ENCODE measurements around the gene C19orf38. TPM values are rescaled to one million over a fixed set of nuclear protein-coding genes. Genes with fewer than 3 reads are reported as not detected.
"Not testable (repeated sequence)": the region's sequence is repeated elsewhere in the genome, so short reads cannot be mapped to it uniquely, and the experiment has no call there.

C19orf38 gene
- total and polyA plus RNA-seq, 4 donors: 0.90 to 2.0 (median 1.6) TPM

GRCh38 chr19:10868872-10869547 lies 20.8 kb downstream of the C19orf38 start:
- no peaks in the 10 kb centered on the region for H3K27me3 ChIP-seq (ENCODE audit: control insufficient read depth in 1 of 2, insufficient read depth in 2 of 2, low read length in 1 of 2)
- no peaks in the 10 kb centered on the region for H3K36me3 ChIP-seq (ENCODE audit: control insufficient read depth in 1 of 2, insufficient read depth in 2 of 2, low read length in 1 of 2)
- 93 to 96% methylated on average over 10 of the region's 10 CpGs for WGBS, 2 donors
- no peak overlapping the region for H3K27ac ChIP-seq (ENCODE audit: low read depth in 1 of 2, low read length in 2 of 2)
- H3K4me3 ChIP-seq (ENCODE audit: low read length in 2 of 2): no peak overlapping the region
- H3K4me1 ChIP-seq (ENCODE audit: control insufficient read depth in 1 of 2, insufficient read depth in 2 of 2, low read length in 2 of 2): no peaks in the 10 kb centered on the region
- H3K9me3 ChIP-seq (ENCODE audit: control insufficient read depth, low read length): no peaks in the 10 kb centered on the region
- ATAC-seq (ENCODE audit: low FRiP score): no peak
- intact Hi-C loops (cut with DNase I): no loop called here
- DNase-seq: no peak

DNA sequence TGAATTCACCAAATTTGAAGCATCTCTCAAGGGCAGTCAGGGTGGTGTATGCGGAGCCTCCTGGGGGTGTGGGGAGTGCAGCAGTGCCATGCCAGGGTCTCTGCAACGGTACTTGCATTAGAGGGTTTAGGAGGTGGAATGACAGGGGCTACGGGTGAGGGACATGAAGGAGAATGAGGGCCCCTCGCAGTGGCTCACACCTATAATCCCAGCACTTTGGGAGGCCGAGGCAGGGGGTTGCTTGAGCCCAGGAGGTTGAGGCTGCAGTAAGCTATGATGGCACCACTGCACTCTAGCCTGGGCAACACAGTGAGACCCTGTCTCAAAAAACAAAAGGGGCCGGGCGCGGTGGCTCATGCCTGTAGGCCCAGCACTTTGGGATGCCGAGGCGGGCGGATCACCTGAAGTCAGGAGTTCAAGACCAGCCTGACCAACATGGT lies 21.7 kb downstream of the C19orf38 start:
- not testable (repeated sequence) for H3K4me3 ChIP-seq (ENCODE audit: low read length in 2 of 2); H3K27ac ChIP-seq (ENCODE audit: low read depth in 1 of 2, low read length in 2 of 2); H3K36me3 ChIP-seq (ENCODE audit: control insufficient read depth in 1 of 2, insufficient read depth in 2 of 2, low read length in 1 of 2); H3K27me3 ChIP-seq (ENCODE audit: control insufficient read depth in 1 of 2, insufficient read depth in 2 of 2, low read length in 1 of 2); H3K4me1 ChIP-seq (ENCODE audit: control insufficient read depth in 1 of 2, insufficient read depth in 2 of 2, low read length in 2 of 2); H3K9me3 ChIP-seq (ENCODE audit: control insufficient read depth, low read length); ATAC-seq (ENCODE audit: low FRiP score)
- peak in 1 of 2 donors; percentile 69 for DNase-seq
- intact Hi-C loops (cut with DNase I): loop anchor here (2.0 to 10.0 kb wide), 2 partner anchors 33 to 55 kb away; partner anchors contain the start of genes TIMM29 (in 1 of the 2), TMED1 (in 1 of the 2) and YIPF2 (in 1 of the 2)
- 93 to 94% methylated on average over 11 of the region's 11 CpGs for WGBS, 2 donors

GRCh38 chr19:10870501-10870954 lies 22.3 kb downstream of the C19orf38 start:
- no peaks in the 10 kb centered on the region for H3K9me3 ChIP-seq (ENCODE audit: control insufficient read depth, low read length)
- WGBS, 2 donors: 0 to 1% methylated on average over 19 to 22 of the region's 22 CpGs
- no peaks in the 10 kb centered on the region for H3K36me3 ChIP-seq (ENCODE audit: control insufficient read depth in 1 of 2, insufficient read depth in 2 of 2, low read length in 1 of 2)
- DNase-seq (no peak), ATAC-seq (ENCODE audit: low FRiP score) (peak; percentile 15)
- H3K4me3 ChIP-seq (ENCODE audit: low read length in 2 of 2): peak overlapping the region in 1 of 2 donors; percentile 33
- H3K27me3 ChIP-seq (ENCODE audit: control insufficient read depth in 1 of 2, insufficient read depth in 2 of 2, low read length in 1 of 2): no peaks in the 10 kb centered on the region
- H3K27ac ChIP-seq (ENCODE audit: low read depth in 1 of 2, low read length in 2 of 2): peak overlapping the region in 1 of 2 donors; percentile 67
- H3K4me1 ChIP-seq (ENCODE audit: control insufficient read depth in 1 of 2, insufficient read depth in 2 of 2, low read length in 2 of 2): no peaks in the 10 kb centered on the region
- intact Hi-C loops (cut with DNase I): loop anchor here (2.0 to 10.0 kb wide), 2 partner anchors 34 to 54 kb away; partner anchors contain the start of genes TIMM29 (in 1 of the 2), TMED1 (in 1 of the 2) and YIPF2 (in 1 of the 2)

DNA sequence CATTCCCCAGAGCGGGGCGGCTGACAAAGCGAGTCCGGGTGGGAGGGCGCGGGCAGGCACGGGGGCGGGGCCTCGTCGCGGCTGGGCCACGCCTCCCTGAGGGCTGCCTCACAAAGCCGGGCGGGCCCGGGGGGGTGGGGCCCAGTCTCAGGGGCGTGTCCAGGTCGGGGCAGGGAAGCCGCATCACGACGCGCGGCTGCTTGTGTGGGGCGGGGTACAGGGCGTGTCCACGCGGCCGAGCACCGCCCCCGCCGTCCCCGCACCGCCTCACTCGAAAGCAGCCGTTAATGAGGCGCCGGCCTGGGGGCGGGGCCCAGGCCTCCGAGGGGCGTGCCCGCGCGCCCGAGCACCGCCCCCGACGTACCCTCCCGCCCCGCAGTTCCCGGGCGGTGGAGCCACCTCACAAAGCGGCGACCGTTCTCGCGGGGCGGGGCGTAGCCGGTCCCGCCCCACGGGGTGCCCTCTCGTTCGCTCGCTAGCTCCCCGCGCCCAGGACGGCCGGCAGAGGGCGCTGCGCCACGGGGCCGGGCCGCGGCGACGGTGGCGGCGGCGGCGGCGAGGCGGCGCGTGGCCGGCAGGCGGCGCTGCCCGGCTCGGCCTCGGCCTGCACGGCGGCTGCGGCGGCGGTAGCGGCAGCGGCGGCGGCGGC lies 22.9 kb downstream of the C19orf38 start, which contains the start of gene CARM1:
TSS of gene CARM1 (plus strand) at position 599 of the 649 bp plus-strand sequence. CDS start 150 bp downstream, outside the sequence.
- peak; percentile 99 to 100 for DNase-seq
- H3K9me3 ChIP-seq (ENCODE audit: control insufficient read depth, low read length): no peaks in the 10 kb centered on the region
- no peaks in the 10 kb centered on the region for H3K4me1 ChIP-seq (ENCODE audit: control insufficient read depth in 1 of 2, insufficient read depth in 2 of 2, low read length in 2 of 2)
- peak within 1 kb of the TSS; percentile 69 to 97 for H3K4me3 ChIP-seq (ENCODE audit: low read length in 2 of 2)
- peak; percentile 98 for ATAC-seq (ENCODE audit: low FRiP score)
- no peaks in the 10 kb centered on the region for H3K36me3 ChIP-seq (ENCODE audit: control insufficient read depth in 1 of 2, insufficient read depth in 2 of 2, low read length in 1 of 2)
- intact Hi-C loops (cut with DNase I): loop anchor here (2.0 to 10.0 kb wide), 2 partner anchors 34 to 54 kb away; partner anchors contain the start of genes TIMM29 (in 1 of the 2), TMED1 (in 1 of the 2) and YIPF2 (in 1 of the 2)
- peak within 1 kb of the TSS in 1 of 2 donors; percentile 67 for H3K27ac ChIP-seq (ENCODE audit: low read depth in 1 of 2, low read length in 2 of 2)
- H3K27me3 ChIP-seq (ENCODE audit: control insufficient read depth in 1 of 2, insufficient read depth in 2 of 2, low read length in 1 of 2): no peaks in the 10 kb centered on the region
- 0 to 1% methylated on average over 28 to 99 of the region's 99 CpGs for WGBS, 2 donors

GRCh38 chr19:10871711-10872545 lies 23.7 kb downstream of the C19orf38 start:
- H3K4me1 ChIP-seq (ENCODE audit: control insufficient read depth in 1 of 2, insufficient read depth in 2 of 2, low read length in 2 of 2): no peaks in the 10 kb centered on the region
- no peak for ATAC-seq (ENCODE audit: low FRiP score)
- H3K27ac ChIP-seq (ENCODE audit: low read depth in 1 of 2, low read length in 2 of 2): peak overlapping the region in 1 of 2 donors; percentile 48
- DNase-seq: peak; percentile 76 to 86
- intact Hi-C loops (cut with DNase I): loop anchor here (2.0 to 10.0 kb wide), 3 partner anchors 35 to 57 kb away; partner anchors contain the start of genes TIMM29 (in 2 of the 2), YIPF2 (in 2 of the 2) and TMED1 (in 1 of the 2)
- no peaks in the 10 kb centered on the region for H3K27me3 ChIP-seq (ENCODE audit: control insufficient read depth in 1 of 2, insufficient read depth in 2 of 2, low read length in 1 of 2)
- H3K4me3 ChIP-seq (ENCODE audit: low read length in 2 of 2): peak overlapping the region; percentile 69 to 97
- no peaks in the 10 kb centered on the region for H3K9me3 ChIP-seq (ENCODE audit: control insufficient read depth, low read length)
- H3K36me3 ChIP-seq (ENCODE audit: control insufficient read depth in 1 of 2, insufficient read depth in 2 of 2, low read length in 1 of 2): no peaks in the 10 kb centered on the region
- 1% methylated on average over 47 to 90 of the region's 90 CpGs for WGBS, 2 donors

DNA sequence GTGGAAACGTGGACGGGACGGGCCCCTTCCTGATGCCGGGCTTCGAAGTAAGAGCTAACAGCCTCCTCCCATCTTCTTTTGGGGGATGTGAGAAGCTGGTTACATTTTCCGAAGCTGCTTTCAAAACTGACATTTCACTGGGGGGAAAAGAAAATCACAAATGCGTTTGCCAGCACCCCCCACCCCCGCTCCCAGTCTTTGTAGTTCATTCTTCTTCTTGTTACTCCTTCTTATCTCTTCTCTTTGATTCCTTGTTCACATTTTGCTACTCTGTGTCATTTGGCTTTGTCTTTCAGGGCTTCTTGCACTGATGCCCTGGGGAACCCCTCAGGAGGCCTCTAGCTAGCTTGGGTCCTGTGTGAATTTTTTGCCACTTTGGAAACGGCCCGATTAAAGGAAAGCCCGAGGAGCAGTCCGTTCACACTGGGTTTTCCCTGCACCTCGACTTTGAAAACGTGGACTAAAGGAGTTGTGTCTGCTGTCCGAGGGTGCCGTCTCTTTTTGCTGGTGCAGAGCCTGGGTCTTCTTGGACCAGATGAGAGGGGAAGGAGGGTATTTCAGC lies 24.4 kb downstream of the C19orf38 start:
- no peak overlapping the region for H3K27ac ChIP-seq (ENCODE audit: low read depth in 1 of 2, low read length in 2 of 2)
- ATAC-seq (ENCODE audit: low FRiP score) (no peak), DNase-seq (no peak)
- 1 to 4% methylated on average over 16 of the region's 16 CpGs for WGBS, 2 donors
- no peaks in the 10 kb centered on the region for H3K27me3 ChIP-seq (ENCODE audit: control insufficient read depth in 1 of 2, insufficient read depth in 2 of 2, low read length in 1 of 2)
- H3K4me3 ChIP-seq (ENCODE audit: low read length in 2 of 2): peak overlapping the region; percentile 69 to 97
- intact Hi-C loops (cut with DNase I): loop anchor here (2.0 to 10.0 kb wide), 2 partner anchors 52 to 56 kb away; partner anchors contain the start of genes TIMM29 (in 2 of the 2) and YIPF2 (in 2 of the 2)
- no peaks in the 10 kb centered on the region for H3K36me3 ChIP-seq (ENCODE audit: control insufficient read depth in 1 of 2, insufficient read depth in 2 of 2, low read length in 1 of 2)
- no peaks in the 10 kb centered on the region for H3K4me1 ChIP-seq (ENCODE audit: control insufficient read depth in 1 of 2, insufficient read depth in 2 of 2, low read length in 2 of 2)
- no peaks in the 10 kb centered on the region for H3K9me3 ChIP-seq (ENCODE audit: control insufficient read depth, low read length)

DNA sequence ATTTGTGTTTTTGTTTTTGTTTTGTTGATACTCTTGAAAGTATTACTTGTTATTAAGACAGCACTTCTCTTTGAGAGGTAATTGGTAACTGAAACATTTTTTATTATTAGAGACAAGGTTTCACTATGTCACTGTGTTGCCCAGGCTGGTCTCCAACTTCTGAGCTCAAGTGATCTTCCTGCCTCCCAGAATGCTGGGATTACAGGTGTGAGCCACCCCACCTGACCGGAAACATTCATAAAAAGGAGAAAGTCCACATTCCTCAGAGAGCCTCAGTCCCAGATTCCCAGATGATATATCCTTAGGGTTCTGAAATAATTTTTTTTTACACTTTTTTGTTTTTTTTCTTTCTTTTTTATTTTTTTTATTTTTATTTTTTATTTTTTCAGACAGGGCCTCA lies 25.8 kb downstream of the C19orf38 start:
- Histone ChIP-seq H3K36me3 (ENCODE audit: control insufficient read depth in 1 of 2, insufficient read depth in 2 of 2, low read length in 1 of 2) (no peaks in the 10 kb centered on the region), H3K27me3 (ENCODE audit: control insufficient read depth in 1 of 2, insufficient read depth in 2 of 2, low read length in 1 of 2) (no peaks in the 10 kb centered on the region), H3K9me3 (ENCODE audit: control insufficient read depth, low read length) (no peaks in the 10 kb centered on the region), H3K27ac (ENCODE audit: low read depth in 1 of 2, low read length in 2 of 2) (no peak overlapping the region), H3K4me3 (ENCODE audit: low read length in 2 of 2) (no peak overlapping the region), H3K4me1 (ENCODE audit: control insufficient read depth in 1 of 2, insufficient read depth in 2 of 2, low read length in 2 of 2) (no peaks in the 10 kb centered on the region)
- DNase-seq (no peak), ATAC-seq (ENCODE audit: low FRiP score) (no peak)
- WGBS, 2 donors: 98 to 100% methylated on average over 1 of the region's 1 CpG
- intact Hi-C loops (cut with DNase I): loop anchor here in 1 of 2 donors (10.0 kb wide), 1 partner anchor 51 kb away; the partner anchor contains the start of genes TIMM29 and YIPF2

Data from aorta (tissue), 5 donors.